Progenitor cell of endocrine pancreas (in vitro differentiated cells): ENCODE data around the gene SLC13A1. TPM values are rescaled to one million over a fixed set of nuclear protein-coding genes. Genes with fewer than 3 reads are reported as not detected.

ENCODE experiments used
- DNase-seq: peaks from one replicate; pipeline ENCODE4 v3.0.0; 2021; ENCODE audit warnings: low spot score; ENCODE audit not compliant: unreplicated experiment
- H3K27ac Mint-ChIP-seq: 2 replicates; pipeline ENCODE4 v1.8.0; 2021; ENCODE audit warnings: mild to moderate bottlenecking, moderate library complexity, mixed read lengths
- H3K27me3 Mint-ChIP-seq: 2 replicates; pipeline ENCODE4 v1.8.0; 2021; ENCODE audit warnings: mixed read lengths
- H3K36me3 Mint-ChIP-seq: 2 replicates; pipeline ENCODE4 v1.8.0; 2022; ENCODE audit warnings: mixed read lengths; ENCODE audit not compliant: insufficient read depth
- H3K4me1 Mint-ChIP-seq: 2 replicates; pipeline ENCODE4 v1.8.0; 2021; ENCODE audit warnings: low read depth, mixed read lengths
- H3K4me3 Mint-ChIP-seq: 2 replicates; pipeline ENCODE4 v1.8.0; 2021; ENCODE audit warnings: low read depth, mild to moderate bottlenecking, moderate library complexity, mixed read lengths
- H3K9me3 Mint-ChIP-seq: 2 replicates; pipeline ENCODE4 v1.8.0; 2021; ENCODE audit warnings: low read depth, mixed read lengths
- CTCF ChIP-seq: fragments of 200-600 bp; sonication (generic); IDR thresholded peaks from one replicate; pipeline ENCODE4 v1.5.0; 2021; ENCODE audit warnings: antibody characterized with exemption, mild to moderate bottlenecking; ENCODE audit not compliant: unreplicated experiment
- total RNA-seq: library from RNA; stranded (reverse); gene quantifications from 2 replicates; pipeline ENCODE4 v1.2.1, GENCODE V29; 2021

Gene SLC13A1
- total RNA-seq, 1 donor from 2014 or later: not detected

GRCh38 chr7:123190109-123190831 is 9.5 kb downstream of the SLC13A1 start:
- Mint-ChIP-seq H3K9me3 (no peaks in the 10 kb centered on the region), H3K4me1 (peaks cover 6% of the 10 kb centered on the region), H3K4me3 (no peak overlapping the region)

GRCh38 chr7:123185756-123186155 is 14.0 kb downstream of the SLC13A1 start:
- no peaks in the 10 kb centered on the region for H3K9me3 Mint-ChIP-seq
- no peaks in the 10 kb centered on the region for H3K27me3 Mint-ChIP-seq
- H3K4me3 Mint-ChIP-seq: no peak overlapping the region
- TF ChIP-seq CTCF: no peak
- no peaks in the 10 kb centered on the region for H3K4me1 Mint-ChIP-seq
- DNase-seq: no peak
- no peak overlapping the region for H3K27ac Mint-ChIP-seq
- H3K36me3 Mint-ChIP-seq: no peaks in the 10 kb centered on the region

More at GRCh38 chr7:123190109-123190831, 9.5 kb downstream of the SLC13A1 start:
- TF ChIP-seq CTCF: no peak
- H3K27me3 Mint-ChIP-seq: no peaks in the 10 kb centered on the region
- no peak for DNase-seq
- no peaks in the 10 kb centered on the region for H3K36me3 Mint-ChIP-seq
- no peak overlapping the region for H3K27ac Mint-ChIP-seq

DNA sequence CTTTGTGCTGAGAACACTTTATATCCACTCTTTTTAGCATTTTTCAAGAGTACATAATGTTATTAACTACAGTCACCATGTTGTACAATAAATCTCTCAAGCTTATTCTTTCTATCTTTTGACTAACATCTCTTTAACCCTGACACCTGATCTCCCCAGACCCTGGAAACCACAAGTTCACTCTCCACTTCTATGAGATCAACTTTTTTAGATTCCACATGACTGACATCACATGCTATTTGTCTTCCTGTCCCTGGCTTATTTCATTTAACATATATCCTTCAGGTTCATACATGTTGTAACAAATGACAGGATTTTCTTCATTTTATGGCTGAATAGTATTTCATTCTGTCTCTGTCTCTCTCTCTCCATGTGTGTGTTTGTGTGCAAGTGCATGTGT is 15.5 kb downstream of the SLC13A1 start:
- DNase-seq: no peak
- Mint-ChIP-seq H3K27me3 (no peaks in the 10 kb centered on the region), H3K4me3 (no peak overlapping the region), H3K36me3 (no peaks in the 10 kb centered on the region), H3K27ac (no peak overlapping the region), H3K9me3 (no peaks in the 10 kb centered on the region), H3K4me1 (no peaks in the 10 kb centered on the region)
- TF ChIP-seq CTCF: no peak

GRCh38 chr7:123183431-123183830 is 16.3 kb downstream of the SLC13A1 start:
- DNase-seq: no peak
- no peak for TF ChIP-seq CTCF
- H3K36me3 Mint-ChIP-seq: no peaks in the 10 kb centered on the region
- no peak overlapping the region for H3K27ac Mint-ChIP-seq
- H3K4me3 Mint-ChIP-seq: no peak overlapping the region
- no peaks in the 10 kb centered on the region for H3K4me1 Mint-ChIP-seq
- no peaks in the 10 kb centered on the region for H3K9me3 Mint-ChIP-seq
- H3K27me3 Mint-ChIP-seq: no peaks in the 10 kb centered on the region

GRCh38 chr7:123177442-123177841 is 22.3 kb downstream of the SLC13A1 start:
- Mint-ChIP-seq H3K27ac (peak overlapping the region; percentile 33), H3K27me3 (no peaks in the 10 kb centered on the region), H3K4me3 (no peak overlapping the region), H3K36me3 (no peaks in the 10 kb centered on the region), H3K4me1 (peaks cover 2% of the 10 kb centered on the region), H3K9me3 (no peaks in the 10 kb centered on the region)
- no peak for TF ChIP-seq CTCF
- no peak for DNase-seq
